ENCODE measurements around the gene ASCL3. TPM values are rescaled to one million over a fixed set of nuclear protein-coding genes. Genes with fewer than 3 reads are reported as not detected.

Gene ASCL3
- total and polyA plus RNA-seq, 2 of the 8 experiments (the other 6 are each of a cell fraction or from before 2014, with no cell fraction given) = not detected

- TF ChIP-seq CHD7 (IDR thresholded peaks at IDR 0.05; ENCODE audit: insufficient replicate concordance, low read length) = no peak
These were observed 6.1 kb upstream of the ASCL3 start (continued) for GRCh38 chr11:8948886-8949285.

Measured in H1 (cell line).